Activated CD8-positive, alpha-beta T cell treated with anti-CD3 and anti-CD28 coated beads for 36 hours (primary cell): Measurements from ENCODE around the gene CORO2A. TPM values are rescaled to one million over a fixed set of nuclear protein-coding genes. Genes with fewer than 3 reads are reported as not detected.
"Not testable (repeated sequence)": the region's sequence is repeated elsewhere in the genome, so short reads cannot be mapped to it uniquely, and the experiment has no call there.

Source experiments
- ATAC-seq: fragments of 200-7000 bp; cut with Tn5 transposase; one replicate; pipeline ENCODE4 v1.10.0; 2021; ENCODE audit warnings: mild to moderate bottlenecking, moderate library complexity
- CTCF ChIA-PET: fragments of 350-600 bp; sonication (Branson Sonifier 250); formaldehyde crosslinking; loops from one replicate; lab custom pipeline; 2021; ENCODE audit warnings: antibody characterized with exemption; lab: Charles Lee
- POLR2A ChIA-PET: fragments of 350-600 bp; sonication (Branson Sonifier 250); formaldehyde crosslinking; loops from one replicate; lab custom pipeline; 2021; ENCODE audit warnings: antibody characterized with exemption; lab: Charles Lee
- DNase-seq: peaks from one replicate; pipeline ENCODE4 v3.0.0-alpha.2; 2020
- H3K27ac Mint-ChIP-seq: one replicate; pipeline ENCODE4 v1.8.0; 2021; ENCODE audit warnings: mild to moderate bottlenecking, mixed read lengths
- H3K27me3 Mint-ChIP-seq: one replicate; pipeline ENCODE4 v1.8.0; 2021; ENCODE audit warnings: mixed read lengths
- H3K36me3 Mint-ChIP-seq: one replicate; pipeline ENCODE4 v1.8.0; 2021; ENCODE audit warnings: low read depth, mixed read lengths
- H3K4me1 Mint-ChIP-seq: one replicate; pipeline ENCODE4 v1.8.0; 2021; ENCODE audit warnings: low read depth, mixed read lengths
- H3K4me3 Mint-ChIP-seq: one replicate; pipeline ENCODE4 v1.8.0; 2021; ENCODE audit warnings: mild to moderate bottlenecking, moderate library complexity, mixed read lengths
- H3K9me3 Mint-ChIP-seq: one replicate; pipeline ENCODE4 v1.8.0; 2021; ENCODE audit warnings: mixed read lengths
- intact Hi-C: fragments of 100-400 bp; cut with micrococcal nuclease; formaldehyde crosslinking; loops from one replicate; pipeline ENCODE4 v1.10.0; 2022
- total RNA-seq, 2 experiments: library from RNA; stranded (reverse); gene quantifications; one replicate each; pipeline ENCODE4 v1.2.3, GENCODE V29; 2021
- TF ChIP-seq, protein P1 (sequence below): fragments of 200-600 bp; IDR thresholded peaks from one replicate; pipeline ENCODE4 v1.8.0; 2022; ENCODE audit warnings: antibody characterized with exemption, mild to moderate bottlenecking

Gene CORO2A
- total RNA-seq, 2 experiments from 2014 or later = 12.2 to 13.4 TPM

DNA sequence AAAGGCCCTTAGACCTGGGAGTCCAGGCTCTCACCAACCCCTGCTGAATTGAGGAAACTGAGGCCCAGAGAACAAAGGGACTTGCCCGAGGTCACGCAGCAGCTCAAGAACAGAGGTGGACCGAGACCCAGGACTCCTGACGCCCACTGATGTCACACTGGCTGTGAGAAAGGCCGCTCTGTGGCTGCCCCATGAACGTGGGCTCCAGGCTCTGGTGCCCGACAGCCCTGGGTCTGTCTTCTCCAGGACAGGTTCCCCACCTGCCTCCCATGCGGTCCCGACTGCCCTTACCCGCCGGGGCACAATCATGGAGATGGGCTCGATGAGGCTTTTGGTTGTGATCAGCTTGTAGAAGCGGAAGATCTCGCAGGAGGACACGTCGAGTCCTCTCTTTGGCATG, 64.1 kb downstream of the CORO2A start:
- CTCF ChIA-PET = interaction anchor here (0.7 to 1.4 kb wide), 2 partner anchors 8 to 54 kb away, joined by 3 read pairs; no protein-coding TSS in a partner anchor
- Mint-ChIP-seq H3K27ac (no peak overlapping the region), H3K9me3 (no peaks in the 10 kb centered on the region), H3K27me3 (no peaks in the 10 kb centered on the region), H3K4me1 (no peaks in the 10 kb centered on the region), H3K4me3 (no peak overlapping the region), H3K36me3 (peaks cover 10% of the 10 kb centered on the region)
- TF ChIP-seq, protein P1, sequence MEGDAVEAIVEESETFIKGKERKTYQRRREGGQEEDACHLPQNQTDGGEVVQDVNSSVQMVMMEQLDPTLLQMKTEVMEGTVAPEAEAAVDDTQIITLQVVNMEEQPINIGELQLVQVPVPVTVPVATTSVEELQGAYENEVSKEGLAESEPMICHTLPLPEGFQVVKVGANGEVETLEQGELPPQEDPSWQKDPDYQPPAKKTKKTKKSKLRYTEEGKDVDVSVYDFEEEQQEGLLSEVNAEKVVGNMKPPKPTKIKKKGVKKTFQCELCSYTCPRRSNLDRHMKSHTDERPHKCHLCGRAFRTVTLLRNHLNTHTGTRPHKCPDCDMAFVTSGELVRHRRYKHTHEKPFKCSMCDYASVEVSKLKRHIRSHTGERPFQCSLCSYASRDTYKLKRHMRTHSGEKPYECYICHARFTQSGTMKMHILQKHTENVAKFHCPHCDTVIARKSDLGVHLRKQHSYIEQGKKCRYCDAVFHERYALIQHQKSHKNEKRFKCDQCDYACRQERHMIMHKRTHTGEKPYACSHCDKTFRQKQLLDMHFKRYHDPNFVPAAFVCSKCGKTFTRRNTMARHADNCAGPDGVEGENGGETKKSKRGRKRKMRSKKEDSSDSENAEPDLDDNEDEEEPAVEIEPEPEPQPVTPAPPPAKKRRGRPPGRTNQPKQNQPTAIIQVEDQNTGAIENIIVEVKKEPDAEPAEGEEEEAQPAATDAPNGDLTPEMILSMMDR = no peak
- ATAC-seq (no peak), DNase-seq (no peak)
- POLR2A ChIA-PET = no interaction called here
- intact Hi-C loops = no loop called here

DNA sequence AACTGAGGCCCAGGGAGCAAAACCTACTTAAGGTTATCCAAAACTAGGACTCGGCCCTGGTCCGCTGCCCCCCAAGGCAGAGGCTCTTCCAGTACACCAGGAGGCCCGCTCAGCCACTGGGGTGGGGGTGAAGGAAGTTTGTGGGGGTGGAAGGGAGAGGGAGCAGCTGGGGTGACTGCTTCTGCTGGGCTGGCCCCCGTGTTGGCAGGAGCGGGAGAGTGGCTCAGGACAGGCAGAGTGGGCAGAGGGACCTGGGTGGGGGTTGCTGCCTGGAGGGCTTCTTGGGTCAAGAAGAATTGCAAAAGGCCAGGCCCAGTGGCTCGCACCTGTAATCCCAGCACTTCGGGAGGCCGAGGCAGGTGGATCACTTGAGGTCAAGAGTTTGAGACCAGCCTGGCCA, 65.2 kb downstream of the CORO2A start:
- Mint-ChIP-seq H3K9me3 (no peaks in the 10 kb centered on the region), H3K36me3 (peaks cover 10% of the 10 kb centered on the region), H3K27ac (no peak overlapping the region), H3K27me3 (no peaks in the 10 kb centered on the region), H3K4me3 (no peak overlapping the region), H3K4me1 (no peaks in the 10 kb centered on the region)
- intact Hi-C loops = no loop called here
- ChIA-PET POLR2A (interaction anchor here (0.7 kb wide), 1 partner anchor 38 kb away, joined by 3 read pairs; no protein-coding TSS in a partner anchor), CTCF (no interaction called here)
- TF ChIP-seq, protein P1 = no peak
- no peak for DNase-seq
- ATAC-seq = no peak

DNA sequence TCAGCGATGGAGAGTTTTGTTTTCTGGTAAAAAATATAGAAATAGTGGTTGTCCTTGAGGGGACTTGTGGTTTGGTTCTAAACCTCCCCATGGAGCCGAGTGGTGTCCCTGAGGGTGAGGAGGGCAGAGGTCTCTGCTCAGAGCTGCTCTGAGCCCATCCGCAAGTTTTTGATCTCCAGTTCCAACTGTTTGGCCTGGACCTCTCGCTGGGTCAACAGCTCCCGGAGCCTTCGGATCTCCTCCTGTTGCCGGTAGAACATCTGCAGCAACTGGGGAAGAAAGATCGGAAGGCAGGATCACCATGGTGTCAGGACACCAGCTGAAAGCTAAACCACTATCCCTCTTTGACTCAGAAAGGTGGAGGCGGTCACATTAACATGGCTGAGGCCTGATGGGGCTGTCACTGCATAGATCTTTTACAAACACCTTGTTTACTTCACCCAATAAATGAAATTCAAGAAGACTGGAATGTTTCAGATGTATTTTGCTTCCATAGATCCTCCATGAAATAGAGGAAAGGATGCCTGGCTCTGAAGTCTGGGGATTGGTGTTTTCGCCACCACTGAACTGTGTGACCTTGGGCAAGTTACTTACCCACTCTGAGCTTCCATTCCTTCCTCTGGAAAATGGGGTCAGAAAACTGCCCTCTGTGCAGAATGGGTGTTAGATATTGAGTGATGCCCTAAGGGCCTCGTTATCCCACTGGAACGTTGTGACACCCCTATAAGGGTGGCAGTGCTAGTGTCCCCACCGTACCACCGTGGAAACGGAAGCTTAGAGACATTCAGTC, 67.6 kb downstream of the CORO2A start:
- peaks cover 10% of the 10 kb centered on the region for H3K36me3 Mint-ChIP-seq
- DNase-seq = no peak
- CTCF ChIA-PET = no interaction called here
- intact Hi-C loops = no loop called here
- no peak overlapping the region for H3K4me3 Mint-ChIP-seq
- TF ChIP-seq, protein P1 = no peak
- no peaks in the 10 kb centered on the region for H3K9me3 Mint-ChIP-seq
- H3K4me1 Mint-ChIP-seq = peaks cover 19% of the 10 kb centered on the region
- ATAC-seq = no peak
- POLR2A ChIA-PET = no interaction called here
- no peaks in the 10 kb centered on the region for H3K27me3 Mint-ChIP-seq
- H3K27ac Mint-ChIP-seq = no peak overlapping the region

DNA sequence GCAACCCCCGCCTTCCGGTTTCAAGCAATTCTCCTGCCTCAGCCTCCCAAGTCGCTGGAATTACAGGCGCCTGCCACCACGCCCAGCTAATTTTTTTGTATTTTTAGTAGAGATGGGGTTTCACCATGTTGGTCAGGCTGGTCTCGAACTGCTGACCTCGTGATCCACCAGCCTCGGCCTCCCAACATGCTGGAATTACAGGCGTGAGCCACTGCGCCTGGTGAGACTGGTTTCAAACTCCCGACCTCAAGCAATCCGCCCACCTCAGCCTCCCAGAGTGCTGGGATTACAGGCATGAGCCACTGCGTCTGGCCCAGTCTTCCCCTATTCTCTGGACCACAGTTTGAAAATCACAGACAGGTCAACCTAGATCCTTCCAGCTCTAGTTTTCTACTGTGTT, 68.3 kb downstream of the CORO2A start:
- ATAC-seq, H3K9me3 Mint-ChIP-seq, H3K4me3 Mint-ChIP-seq, intact Hi-C loops, DNase-seq, POLR2A ChIA-PET, H3K27me3 Mint-ChIP-seq, H3K27ac Mint-ChIP-seq: not testable (repeated sequence)
- CTCF ChIA-PET = interaction anchor here (0.6 to 1.4 kb wide), 3 partner anchors 7 to 934 kb away, joined by 3 to 4 read pairs (median 3); no protein-coding TSS in a partner anchor
- Mint-ChIP-seq H3K36me3 (peaks cover 10% of the 10 kb centered on the region), H3K4me1 (peaks cover 25% of the 10 kb centered on the region)

DNA sequence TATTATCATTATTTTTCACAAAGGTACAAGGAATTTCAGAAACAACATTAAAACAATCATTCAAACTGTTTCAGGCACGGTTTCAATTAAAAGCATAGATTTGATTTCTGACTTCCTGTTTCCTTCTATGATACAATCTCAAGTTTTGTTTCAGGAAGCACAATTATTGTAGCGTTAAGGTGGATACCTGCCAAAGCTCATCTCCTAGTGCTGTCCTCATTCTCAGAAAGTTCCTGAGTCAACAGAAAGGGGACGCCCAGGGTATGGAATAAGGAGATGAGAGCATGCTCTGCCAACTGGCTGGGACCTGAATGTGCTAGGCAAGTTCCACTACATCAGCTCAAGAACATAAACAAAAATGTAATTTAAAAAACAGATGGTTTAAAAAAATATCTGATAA, 71.4 kb downstream of the CORO2A start:
- TF ChIP-seq, protein P1 = no peak
- intact Hi-C loops = no loop called here
- ATAC-seq = no peak
- Mint-ChIP-seq H3K27me3 (no peaks in the 10 kb centered on the region), H3K36me3 (peaks cover 16% of the 10 kb centered on the region), H3K4me3 (no peak overlapping the region), H3K27ac (peak overlapping the region; percentile 80), H3K9me3 (no peaks in the 10 kb centered on the region), H3K4me1 (peaks cover 36% of the 10 kb centered on the region)
- ChIA-PET CTCF (interaction anchor here (0.8 to 3.8 kb wide), 7 partner anchors 8 to 197 kb away, joined by 3 to 17 read pairs (median 5); partner anchors contain the start of gene TBC1D2), POLR2A (interaction anchor here (0.6 to 5.3 kb wide), 7 partner anchors 11 to 198 kb away, joined by 3 to 25 read pairs (median 3); partner anchors contain the start of gene CORO2A)
- no peak for DNase-seq
